Ectodermal cell (in vitro differentiated cells): ENCODE data around the gene EML1.

Experiments
- H3K27ac ChIP-seq: 2 replicates; pipeline ENCODE4 v1.7.0; 2013; ENCODE audit warnings: mild to moderate bottlenecking, low read depth, low read length; ENCODE audit not compliant: insufficient read depth, poor library complexity, severe bottlenecking
- H3K27me3 ChIP-seq: 2 replicates; pipeline ENCODE4 v1.7.0; 2013; ENCODE audit warnings: mild to moderate bottlenecking, low read length; ENCODE audit not compliant: insufficient read depth, control insufficient read depth, poor library complexity, severe bottlenecking
- H3K36me3 ChIP-seq: one replicate; pipeline ENCODE4 v1.7.0; 2013; ENCODE audit warnings: low read length; ENCODE audit not compliant: control insufficient read depth, insufficient read depth
- H3K4me1 ChIP-seq: one replicate; pipeline ENCODE4 v1.7.0; 2013; ENCODE audit warnings: low read length; ENCODE audit not compliant: control insufficient read depth, insufficient read depth
- H3K4me3 ChIP-seq: 2 replicates; pipeline ENCODE4 v1.7.0; 2013; ENCODE audit warnings: low read depth, low read length, control low read depth; ENCODE audit not compliant: insufficient read depth
- H3K9me3 ChIP-seq: 2 replicates; pipeline ENCODE4 v1.7.0; 2013; ENCODE audit warnings: mild to moderate bottlenecking, low read length, moderate library complexity; ENCODE audit not compliant: control insufficient read depth
- WGBS, 2 experiments: methylation state at CpG; one replicate each; pipeline ENCODE4 v1.1.7; 2013; ENCODE audit warnings: missing lambda C conversion rate in 2 of 2; 5-methylcytosine and 5-hydroxymethylcytosine counted together

EML1 gene

DNA sequence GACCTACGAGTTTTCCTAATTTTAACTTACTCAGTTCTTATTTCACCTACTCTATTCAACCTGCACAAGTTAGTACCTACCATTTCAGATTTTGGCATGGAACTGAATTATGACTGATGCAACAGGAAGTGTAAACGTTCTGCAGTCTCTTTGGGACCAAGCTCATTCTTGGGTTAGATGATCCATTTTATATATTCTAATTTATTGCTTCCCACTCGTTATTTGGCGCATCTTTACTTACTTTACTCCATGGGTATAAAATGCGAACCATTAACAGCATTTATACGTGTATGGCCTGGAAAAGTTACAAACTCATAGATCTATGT is 1.0 kb upstream of the EML1 start:
- Histone ChIP-seq H3K4me1 (peaks cover 10% of the 10 kb centered on the region), H3K36me3 (no peaks in the 10 kb centered on the region), H3K27me3 (no peaks in the 10 kb centered on the region), H3K9me3 (no peaks in the 10 kb centered on the region), H3K4me3 (no peak overlapping the region), H3K27ac (no peak overlapping the region)
- WGBS, 2 experiments = 90 to 93% methylated on average over 6 of the region's 6 CpGs

DNA sequence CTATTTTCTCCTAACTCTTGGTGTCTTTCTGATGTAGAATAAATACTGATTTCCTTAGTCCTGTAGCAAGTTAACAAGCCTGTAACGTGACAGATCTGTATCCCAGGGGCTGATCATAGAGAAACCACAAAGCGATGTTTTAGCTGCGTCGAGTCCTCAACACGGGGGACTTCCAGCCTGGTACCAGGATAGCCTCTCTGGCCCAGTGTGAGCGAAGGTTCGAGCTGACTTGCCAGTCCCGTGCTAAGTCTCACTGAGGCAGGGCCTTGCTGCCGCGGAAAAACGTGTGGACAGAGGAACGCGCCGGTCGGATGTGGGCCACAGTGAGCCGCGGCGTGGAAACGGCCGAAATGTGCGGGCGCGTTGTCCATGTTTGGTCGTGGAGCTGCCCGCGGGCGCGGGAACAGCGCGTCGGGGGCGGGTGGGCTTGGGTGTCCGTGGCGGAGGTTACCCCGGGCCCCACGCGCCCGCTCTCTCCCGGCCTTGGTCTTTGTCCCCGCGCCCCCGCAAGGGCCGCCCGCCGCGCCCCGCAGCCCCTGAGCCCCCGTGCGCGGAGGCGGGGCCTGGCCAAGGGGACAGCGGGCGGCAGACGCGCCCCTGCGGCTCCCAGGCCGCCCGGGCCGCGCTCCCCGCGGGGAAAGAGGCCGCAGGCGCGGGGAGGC is 531 bp upstream of the EML1 start:
- Histone ChIP-seq H3K27me3 (no peaks in the 10 kb centered on the region), H3K27ac (no peak overlapping the region), H3K4me1 (peaks cover 10% of the 10 kb centered on the region), H3K36me3 (no peaks in the 10 kb centered on the region), H3K4me3 (peak overlapping the region; percentile 22), H3K9me3 (no peaks in the 10 kb centered on the region)
- WGBS, 2 experiments = 21% methylated on average over 65 of the region's 65 CpGs

DNA sequence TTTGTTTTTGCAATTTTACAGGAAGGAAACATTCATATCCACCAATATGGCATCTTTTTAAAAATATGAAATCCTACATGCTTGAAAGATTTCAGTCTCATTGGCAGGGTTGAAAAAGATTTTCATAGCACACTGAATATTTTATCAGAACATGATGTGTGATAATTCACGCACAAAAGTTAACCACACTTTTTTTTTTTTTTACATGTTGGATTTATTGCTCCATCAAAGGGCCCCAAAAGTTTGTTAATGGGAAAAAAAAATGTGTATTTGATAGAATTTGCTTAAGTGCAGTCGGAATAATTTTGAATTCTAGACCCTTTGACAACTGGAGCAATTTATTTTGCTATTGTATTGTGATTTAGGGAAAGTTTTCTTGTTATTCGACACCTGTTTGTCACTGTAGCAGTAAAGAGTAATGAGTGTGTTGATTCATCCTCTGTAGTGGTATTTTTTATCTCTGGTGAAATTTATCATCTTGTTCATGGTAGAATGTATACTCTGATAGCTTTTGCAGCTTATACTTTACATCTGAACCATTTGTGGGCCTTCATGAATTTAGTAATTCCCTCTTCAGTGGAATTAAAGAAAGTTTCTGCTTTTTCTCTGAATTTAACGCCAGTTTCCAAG is 1.1 kb downstream of the EML1 start:
- no peak overlapping the region for H3K27ac ChIP-seq

DNA sequence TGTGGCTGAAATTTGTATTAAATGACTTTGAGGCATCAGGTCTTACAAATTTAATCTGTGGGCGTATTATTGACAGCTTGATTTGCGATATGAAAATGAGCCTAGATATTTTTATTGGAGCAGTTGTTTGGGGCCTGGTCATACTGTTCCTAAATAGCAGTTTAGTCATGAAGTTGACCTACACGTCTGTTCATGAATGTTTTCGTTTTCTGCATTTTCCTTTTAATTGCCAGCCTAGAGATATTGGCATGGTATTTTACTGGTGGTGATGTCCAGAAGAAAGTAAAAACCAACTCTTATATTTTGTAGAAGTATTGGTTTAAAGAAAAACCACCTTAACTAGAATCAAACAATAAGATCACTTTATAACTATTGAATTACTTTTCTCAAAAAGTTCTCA is 1.8 kb downstream of the EML1 start:
- Histone ChIP-seq H3K4me1 (peaks cover 10% of the 10 kb centered on the region), H3K27me3 (no peaks in the 10 kb centered on the region), H3K9me3 (no peaks in the 10 kb centered on the region), H3K4me3 (peak overlapping the region; percentile 71), H3K27ac (no peak overlapping the region), H3K36me3 (no peaks in the 10 kb centered on the region)
- WGBS, 2 experiments = 89 to 90% methylated on average over 4 of the region's 4 CpGs

More for the DNA sequence above, 1.1 kb downstream of the EML1 start:
- Histone ChIP-seq H3K4me1 (peaks cover 10% of the 10 kb centered on the region), H3K36me3 (no peaks in the 10 kb centered on the region), H3K27me3 (no peaks in the 10 kb centered on the region), H3K9me3 (no peaks in the 10 kb centered on the region), H3K4me3 (peak overlapping the region; percentile 71)
- 59 to 61% methylated on average over 3 to 4 of the region's 4 CpGs for WGBS, 2 experiments

DNA sequence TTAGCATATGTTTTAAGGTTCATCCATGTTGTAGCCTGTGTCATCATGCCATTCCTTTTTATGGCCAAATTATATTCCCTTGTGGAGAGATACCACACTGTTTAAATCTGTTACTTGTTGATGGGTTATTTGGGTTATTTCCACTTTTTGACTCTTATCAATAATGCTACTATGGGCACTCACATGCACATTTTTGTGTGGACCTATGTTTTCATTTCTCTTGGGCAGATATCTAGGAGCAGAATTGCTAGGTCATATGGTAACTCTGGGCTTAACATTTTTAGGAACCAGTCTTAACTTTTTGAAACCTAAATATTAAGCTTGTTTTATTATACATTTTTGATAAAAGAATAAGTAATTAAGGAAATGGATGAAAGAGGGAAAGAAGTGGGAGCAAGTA is 4.0 kb downstream of the EML1 start:
- Histone ChIP-seq H3K27ac (no peak overlapping the region), H3K4me1 (peaks cover 7% of the 10 kb centered on the region), H3K9me3 (no peaks in the 10 kb centered on the region), H3K36me3 (no peaks in the 10 kb centered on the region), H3K27me3 (no peaks in the 10 kb centered on the region), H3K4me3 (no peak overlapping the region)

DNA sequence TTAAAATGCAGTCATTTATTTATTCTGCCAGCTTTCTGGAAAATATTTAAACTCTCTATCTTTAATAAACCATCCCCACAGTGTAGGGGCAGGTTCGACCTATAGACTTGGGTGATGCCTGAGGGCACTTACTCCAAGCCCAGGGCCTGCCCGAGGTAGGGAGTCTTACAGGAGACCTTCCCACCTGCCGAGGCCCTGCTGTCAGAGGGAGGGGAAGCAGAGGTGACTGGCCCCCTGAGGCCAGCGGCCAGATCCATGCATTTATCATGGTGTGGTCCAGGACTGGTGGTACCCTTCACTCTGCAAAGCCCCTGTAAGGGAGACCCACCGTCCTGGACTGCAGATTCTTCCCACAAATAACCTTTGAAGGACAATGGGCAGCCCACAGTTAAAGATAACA is 7.6 kb downstream of the EML1 start:
- no peaks in the 10 kb centered on the region for H3K36me3 ChIP-seq
- H3K4me1 ChIP-seq = peaks cover 13% of the 10 kb centered on the region
- no peak overlapping the region for H3K4me3 ChIP-seq
- H3K27me3 ChIP-seq = no peaks in the 10 kb centered on the region
- no peaks in the 10 kb centered on the region for H3K9me3 ChIP-seq
- no peak overlapping the region for H3K27ac ChIP-seq
- 74 to 77% methylated on average over 5 of the region's 5 CpGs for WGBS, 2 experiments

DNA sequence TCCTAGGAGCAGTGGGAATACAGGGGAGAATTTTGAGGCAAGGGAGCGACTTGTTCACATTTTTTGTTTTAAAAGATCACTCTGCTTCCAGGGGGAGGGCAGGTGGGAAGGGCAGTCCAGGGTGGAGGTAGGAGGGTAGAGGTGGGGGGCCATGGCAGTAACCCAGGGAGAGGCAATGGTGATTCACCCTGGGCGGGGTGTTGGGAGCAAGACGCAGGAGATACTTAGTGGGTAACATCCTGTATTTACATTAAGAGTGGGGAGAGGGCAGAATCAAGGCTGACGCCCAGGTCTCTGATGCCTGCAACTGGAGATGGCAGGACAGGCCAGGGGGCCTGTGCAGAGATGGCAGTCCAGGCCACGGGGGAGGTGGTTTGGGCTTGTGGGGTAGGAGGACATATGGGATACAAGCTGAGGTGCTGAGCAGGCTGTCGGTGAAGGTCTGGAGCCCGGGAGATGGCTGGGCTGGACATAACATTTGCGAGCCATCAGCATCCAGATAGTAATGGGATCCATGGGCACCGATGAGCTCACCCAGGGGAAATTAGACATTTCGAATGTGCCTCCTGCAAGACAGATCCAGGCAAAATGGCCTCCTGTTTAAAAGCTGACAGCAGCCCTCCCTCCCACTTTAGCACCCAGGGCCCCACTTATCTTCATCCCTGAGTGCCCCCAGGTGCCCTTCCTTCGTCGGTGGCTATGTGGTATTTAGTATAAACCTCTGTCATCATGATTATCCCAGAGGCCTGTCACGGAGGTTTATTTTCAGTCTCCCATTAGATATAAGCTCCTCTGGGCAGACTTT is 9.3 kb downstream of the EML1 start:
- Histone ChIP-seq H3K4me3 (no peak overlapping the region), H3K9me3 (no peaks in the 10 kb centered on the region), H3K27ac (no peak overlapping the region), H3K27me3 (no peaks in the 10 kb centered on the region), H3K36me3 (no peaks in the 10 kb centered on the region), H3K4me1 (peaks cover 15% of the 10 kb centered on the region)
- WGBS, 2 experiments = 89 to 90% methylated on average over 13 of the region's 13 CpGs

DNA sequence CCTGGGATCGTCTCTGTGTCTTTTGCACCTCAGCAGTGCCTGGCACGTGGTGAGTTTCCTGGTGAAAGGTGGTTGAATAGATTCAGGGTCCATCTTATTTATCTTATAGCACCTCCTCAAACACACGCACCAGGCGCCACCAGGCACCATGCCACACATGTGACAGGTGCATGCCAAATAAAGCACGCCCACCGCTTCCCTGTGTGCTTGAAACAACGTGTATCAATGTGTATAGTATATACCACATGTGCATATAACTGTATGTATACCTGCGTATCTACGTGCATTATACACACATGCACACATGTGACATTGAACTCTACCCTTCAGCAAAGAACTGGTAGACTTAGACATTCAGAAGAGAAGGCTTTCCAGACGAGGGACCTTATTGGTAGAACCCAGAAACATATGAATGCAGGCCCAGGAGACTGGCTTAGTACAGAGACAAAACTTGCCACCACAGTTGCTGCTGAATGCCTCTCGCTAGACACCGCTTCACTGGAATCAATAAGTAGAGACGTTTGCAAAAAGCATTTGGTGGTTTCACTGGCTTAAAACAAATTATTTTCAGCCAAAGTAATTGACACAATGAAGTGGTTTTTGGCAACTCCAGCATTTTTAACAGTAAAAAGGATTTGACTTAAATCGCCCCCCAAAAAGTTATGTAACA is 10.0 kb downstream of the EML1 start:
- Histone ChIP-seq H3K27ac (no peak overlapping the region), H3K36me3 (no peaks in the 10 kb centered on the region), H3K27me3 (no peaks in the 10 kb centered on the region), H3K4me1 (peaks cover 21% of the 10 kb centered on the region), H3K4me3 (no peak overlapping the region), H3K9me3 (no peaks in the 10 kb centered on the region)
- 91 to 95% methylated on average over 13 to 14 of the region's 14 CpGs for WGBS, 2 experiments

DNA sequence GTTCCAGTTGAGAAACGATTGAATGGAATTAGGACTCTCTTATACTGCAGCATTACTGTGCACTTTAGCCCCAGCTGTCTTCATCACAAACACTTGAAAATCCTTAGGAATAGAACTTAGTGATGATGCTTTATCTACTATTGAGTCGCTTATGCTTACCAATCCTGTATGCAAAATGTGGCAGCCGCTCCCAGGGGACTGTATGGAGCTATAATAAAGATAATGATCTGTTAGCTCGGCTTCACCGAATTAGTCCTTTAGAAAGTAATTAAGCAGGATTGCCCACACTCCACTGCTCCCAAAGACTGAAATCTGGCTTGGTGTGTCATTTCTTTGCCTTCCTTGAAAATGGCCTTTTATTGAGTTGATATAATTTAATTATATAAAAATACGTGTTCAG is 10.6 kb downstream of the EML1 start:
- Histone ChIP-seq H3K9me3 (no peaks in the 10 kb centered on the region), H3K27ac (no peak overlapping the region), H3K27me3 (no peaks in the 10 kb centered on the region), H3K4me3 (no peak overlapping the region), H3K36me3 (no peaks in the 10 kb centered on the region), H3K4me1 (peaks cover 21% of the 10 kb centered on the region)
- 95 to 99% methylated on average over 6 of the region's 6 CpGs for WGBS, 2 experiments
